ENCODE results near the gene ABCA2. TPM values are rescaled to one million over a fixed set of nuclear protein-coding genes. Genes with fewer than 3 reads are reported as not detected.

Gene ABCA2
- total RNA-seq, 4 donors from 2014 or later, result 51.1 to 204 (median 96.5) TPM

GRCh38 chr9:136997371-136997770, 30.7 kb downstream of the ABCA2 start:
- H3K27me3 ChIP-seq, result peaks cover 24% of the 10 kb centered on the region
- peak overlapping the region in 1 of 4 donors; percentile 19 for H3K4me3 ChIP-seq
- H3K9me3 ChIP-seq, result no peaks in the 10 kb centered on the region
- TF ChIP-seq CTCF (IDR thresholded peaks at IDR 0.05) (no peak), POLR2A (IDR thresholded peaks at IDR 0.05) (no peak), POLR2AphosphoS5 (IDR thresholded peaks at IDR 0.05) (no peak), EP300 (IDR thresholded peaks at IDR 0.05; ENCODE audit: low read depth) (no peak)
- no peaks in the 10 kb centered on the region for H3K36me3 ChIP-seq
- intact Hi-C loops (cut with DNase I; ENCODE audit: low total_unique reads) (no loop called here), in situ Hi-C loops (cut with MboI; ENCODE audit: low pct_ligation_motif_present in 1 of 4, low pct_unique_long_range_greater_than_20kb in 1 of 4, low sequenced_read_pairs in 3 of 4) (no loop called here)
- no peak for DNase-seq
- 61% methylated on average over 10 of the region's 10 CpGs; no CpG with 5 or more reads in 1 of the 2 donors for WGBS, 2 donors (ENCODE audit: low coverage in 1 of 2)
- H3K27ac ChIP-seq, result peak overlapping the region in 3 of 4 donors; percentile 52 to 60 (median 52)
- peaks cover 30 to 60% (median 45%) of the 10 kb centered on the region in 4 donors for H3K4me1 ChIP-seq

DNA sequence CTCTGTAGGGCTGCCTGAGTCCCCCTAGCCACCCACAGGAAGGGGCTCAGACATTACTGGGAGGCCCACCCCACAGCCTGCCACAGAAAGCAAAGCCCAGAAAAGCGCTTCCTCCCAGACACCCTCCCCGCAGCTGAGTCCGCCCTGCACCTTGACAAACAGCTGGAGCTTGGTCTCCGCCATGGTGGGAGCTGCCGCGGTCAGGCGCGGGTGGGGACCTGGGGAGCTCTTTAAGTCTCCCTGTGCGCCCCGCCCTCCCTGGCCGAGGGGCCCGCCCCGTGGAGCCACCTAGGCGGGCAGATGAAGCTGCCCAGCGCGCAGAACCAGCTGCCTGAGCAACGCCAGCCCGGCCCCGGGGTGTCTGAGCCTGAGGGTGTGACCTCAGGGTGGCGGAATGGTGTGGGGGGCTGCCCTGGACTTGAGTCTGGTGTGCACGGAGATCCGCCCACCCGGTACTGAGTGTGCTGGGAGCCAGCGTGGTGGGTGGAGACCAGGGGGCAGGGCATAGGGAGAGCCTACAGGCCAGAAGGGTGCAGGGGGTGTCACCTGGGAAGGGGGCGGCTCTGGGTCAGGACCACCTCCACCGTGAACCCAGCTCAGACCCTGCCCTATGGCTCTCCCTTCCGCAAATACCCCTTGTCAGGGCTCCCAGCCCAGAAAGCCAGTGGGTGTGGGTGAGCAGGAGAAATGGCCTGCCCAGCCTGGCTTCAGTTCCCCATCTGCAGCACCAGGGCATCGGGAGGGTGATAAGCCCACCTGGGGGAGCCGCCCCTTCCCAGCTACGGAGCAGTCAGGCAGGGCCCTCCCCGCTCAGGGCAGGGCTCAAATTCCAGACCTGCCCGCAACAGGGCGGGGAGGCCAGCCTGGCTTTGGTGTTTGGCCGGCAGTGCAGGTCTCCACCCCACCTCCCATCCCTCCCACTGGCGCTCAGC, 31.4 kb downstream of the ABCA2 start, which contains the start of gene CLIC3:
Gene CLIC3, minus strand, starts transcription at position 208 of the 932 bp plus-strand sequence. Its CDS starts 25 bp downstream, at position 183.
- TF ChIP-seq POLR2A (IDR thresholded peaks at IDR 0.05), result no peak
- TF ChIP-seq EP300 (IDR thresholded peaks at IDR 0.05; ENCODE audit: low read depth), result no peak
- TF ChIP-seq CTCF (IDR thresholded peaks at IDR 0.05), result no peak
- no peak for TF ChIP-seq POLR2AphosphoS5 (IDR thresholded peaks at IDR 0.05)
- no peaks in the 10 kb centered on the region for H3K36me3 ChIP-seq
- H3K4me1 ChIP-seq, result peaks cover 30 to 61% (median 47%) of the 10 kb centered on the region in 4 donors
- peak; percentile 75 for DNase-seq
- peak within 1 kb of the TSS; percentile 7 to 60 (median 52) for H3K27ac ChIP-seq
- peak within 1 kb of the TSS in 2 of 4 donors; percentile 18 to 19 for H3K4me3 ChIP-seq
- in situ Hi-C loops (cut with MboI; ENCODE audit: low pct_ligation_motif_present in 1 of 4, low pct_unique_long_range_greater_than_20kb in 1 of 4, low sequenced_read_pairs in 3 of 4), result no loop called here
- no peaks in the 10 kb centered on the region for H3K9me3 ChIP-seq
- WGBS, 2 donors (ENCODE audit: low coverage in 1 of 2), result 18% methylated on average over 33 of the region's 35 CpGs; no CpG with 5 or more reads in 1 of the 2 donors
- intact Hi-C loops (cut with DNase I; ENCODE audit: low total_unique reads), result no loop called here
- peaks cover 24% of the 10 kb centered on the region for H3K27me3 ChIP-seq

DNA sequence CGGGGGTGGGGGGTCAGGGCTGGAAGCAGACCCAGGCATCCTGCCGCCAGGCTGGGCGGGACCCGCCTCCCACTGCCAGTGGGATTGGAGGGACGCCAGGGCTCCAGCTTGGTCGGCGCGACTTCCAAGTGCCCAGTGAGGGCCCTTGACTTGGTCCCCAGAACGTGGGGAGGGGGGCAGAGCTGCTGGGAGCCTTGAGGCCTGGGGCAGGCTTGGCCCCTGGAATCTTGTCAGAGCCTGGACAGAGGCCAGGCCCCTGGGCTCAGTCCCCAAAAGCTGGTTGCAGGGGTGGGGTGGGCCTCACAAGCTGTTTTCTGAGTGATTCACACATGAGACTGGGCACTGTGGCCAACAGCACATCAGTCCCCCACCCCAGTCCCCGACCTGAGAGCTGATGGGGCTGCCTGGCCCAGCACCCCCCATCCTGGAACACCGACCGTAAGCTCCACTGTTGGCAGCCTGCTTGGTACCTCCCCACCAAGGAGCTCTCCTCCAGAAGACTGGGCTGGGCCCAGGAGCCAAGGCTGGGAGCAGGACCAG, 32.2 kb downstream of the ABCA2 start:
- intact Hi-C loops (cut with DNase I; ENCODE audit: low total_unique reads) (no loop called here), in situ Hi-C loops (cut with MboI; ENCODE audit: low pct_ligation_motif_present in 1 of 4, low pct_unique_long_range_greater_than_20kb in 1 of 4, low sequenced_read_pairs in 3 of 4) (no loop called here)
- no peaks in the 10 kb centered on the region for H3K36me3 ChIP-seq
- H3K9me3 ChIP-seq, result no peaks in the 10 kb centered on the region
- no peak for TF ChIP-seq POLR2A (IDR thresholded peaks at IDR 0.05)
- TF ChIP-seq CTCF (IDR thresholded peaks at IDR 0.05), result no peak
- no peak for TF ChIP-seq EP300 (IDR thresholded peaks at IDR 0.05; ENCODE audit: low read depth)
- no peak for TF ChIP-seq POLR2AphosphoS5 (IDR thresholded peaks at IDR 0.05)
- DNase-seq, result no peak
- peaks cover 30 to 64% (median 49%) of the 10 kb centered on the region in 4 donors for H3K4me1 ChIP-seq
- peaks cover 24% of the 10 kb centered on the region for H3K27me3 ChIP-seq
- H3K27ac ChIP-seq, result peak overlapping the region; percentile 7 to 60 (median 52)
- H3K4me3 ChIP-seq, result peak overlapping the region in 2 of 4 donors; percentile 18 to 19
- 11% methylated on average over 3 of the region's 12 CpGs; no CpG with 5 or more reads in 1 of the 2 donors for WGBS, 2 donors (ENCODE audit: low coverage in 1 of 2)

DNA sequence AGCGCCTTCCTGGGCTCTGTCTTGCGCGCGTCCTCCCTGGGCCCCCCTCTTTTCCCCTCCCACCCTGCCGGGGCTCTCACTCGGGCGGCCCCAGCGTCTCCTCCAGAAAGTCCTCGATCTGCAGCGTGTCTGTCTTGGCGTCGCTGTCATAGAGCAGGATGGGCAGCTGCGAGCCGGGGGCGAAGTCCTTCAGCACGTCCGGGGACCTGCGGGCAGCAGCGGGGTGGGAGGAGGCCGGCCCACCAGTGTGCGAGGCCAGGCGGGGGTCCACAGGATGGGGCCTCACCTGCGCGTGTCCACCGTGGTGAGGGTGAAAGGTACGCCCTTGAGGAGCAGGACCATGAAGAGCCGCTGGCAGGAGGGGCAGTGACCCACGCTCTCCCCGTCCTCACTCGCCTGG, 32.7 kb downstream of the ABCA2 start:
- no peak for DNase-seq
- no peaks in the 10 kb centered on the region for H3K9me3 ChIP-seq
- H3K4me1 ChIP-seq, result peaks cover 30 to 64% (median 49%) of the 10 kb centered on the region in 4 donors
- WGBS, 2 donors (ENCODE audit: low coverage in 1 of 2), result 65% methylated on average over 27 of the region's 30 CpGs; no CpG with 5 or more reads in 1 of the 2 donors
- H3K4me3 ChIP-seq, result no peak overlapping the region
- no peaks in the 10 kb centered on the region for H3K36me3 ChIP-seq
- intact Hi-C loops (cut with DNase I; ENCODE audit: low total_unique reads) (no loop called here), in situ Hi-C loops (cut with MboI; ENCODE audit: low pct_ligation_motif_present in 1 of 4, low pct_unique_long_range_greater_than_20kb in 1 of 4, low sequenced_read_pairs in 3 of 4) (no loop called here)
- no peak for TF ChIP-seq POLR2A (IDR thresholded peaks at IDR 0.05)
- no peak for TF ChIP-seq CTCF (IDR thresholded peaks at IDR 0.05)
- TF ChIP-seq EP300 (IDR thresholded peaks at IDR 0.05; ENCODE audit: low read depth), result no peak
- no peak for TF ChIP-seq POLR2AphosphoS5 (IDR thresholded peaks at IDR 0.05)
- peak overlapping the region in 1 of 4 donors; percentile 60 for H3K27ac ChIP-seq
- peaks cover 24% of the 10 kb centered on the region for H3K27me3 ChIP-seq

Data from transverse colon (tissue), 4 donors.